Ecto neural progenitor cell (in vitro differentiated cells): ENCODE data around the gene EID2B.
A peak's percentile ranks its signal among the peaks of the same experiment; 100 is the strongest.

ENCODE experiments used
- DNase-seq: peaks from one replicate; pipeline ENCODE4 v3.0.0-alpha.2; 2018; ENCODE audit warnings: low spot score

Gene EID2B

GRCh38 chr19:39531834-39532232 lies 819 bp downstream of the EID2B start:
- no peak for DNase-seq

GRCh38 chr19:39525205-39525604 lies 7.4 kb downstream of the EID2B start:
- DNase-seq, result no peak

GRCh38 chr19:39524495-39524894 lies 8.2 kb downstream of the EID2B start:
- no peak for DNase-seq

GRCh38 chr19:39520541-39521484 lies 11.8 kb downstream of the EID2B start:
- no peak for DNase-seq

GRCh38 chr19:39518975-39519374 lies 13.7 kb downstream of the EID2B start:
- DNase-seq, result no peak

- no peak for DNase-seq
These were observed 14.2 kb downstream of the EID2B start for GRCh38 chr19:39518458-39518857.

- DNase-seq, result no peak
These were observed 15.2 kb downstream of the EID2B start for GRCh38 chr19:39517432-39517831.

- DNase-seq, result no peak
These were observed 16.4 kb downstream of the EID2B start for GRCh38 chr19:39516270-39516669.

- DNase-seq, result no peak
These were observed 17.0 kb downstream of the EID2B start for GRCh38 chr19:39515551-39516191.

GRCh38 chr19:39514840-39515550 lies 17.7 kb downstream of the EID2B start, which contains the start of gene SELENOV:
Gene SELENOV (plus strand): TSS chr19:39515139. CDS start chr19:39515213, 74 bp downstream.
- peak; percentile 84 for DNase-seq

GRCh38 chr19:39512988-39513387 lies 19.7 kb downstream of the EID2B start:
- no peak for DNase-seq

- DNase-seq, result no peak
These were observed 23.4 kb downstream of the EID2B start for GRCh38 chr19:39509233-39509632.

GRCh38 chr19:39508629-39509028 lies 24.0 kb downstream of the EID2B start:
- no peak for DNase-seq

- DNase-seq, result no peak
These were observed 24.8 kb downstream of the EID2B start for GRCh38 chr19:39507715-39508364.

GRCh38 chr19:39506944-39507714 lies 25.5 kb downstream of the EID2B start:
- peak; percentile 81 for DNase-seq

- DNase-seq, result no peak
These were observed 26.1 kb downstream of the EID2B start for GRCh38 chr19:39506598-39506943.

GRCh38 chr19:39502640-39503417 lies 29.8 kb downstream of the EID2B start:
- peak; percentile 82 for DNase-seq

GRCh38 chr19:39501340-39501739 lies 31.3 kb downstream of the EID2B start:
- no peak for DNase-seq

GRCh38 chr19:39500543-39500942 lies 32.1 kb downstream of the EID2B start:
- DNase-seq, result no peak

- DNase-seq, result no peak
These were observed 32.7 kb downstream of the EID2B start for GRCh38 chr19:39499932-39500331.
